DND-41 (cell line): ENCODE measurements around the gene LCN12.

Source experiments
- ATAC-seq: fragments of 200-7000 bp; cut with Tn5 transposase; 3 replicates; pipeline ENCODE4 v1.9.1; 2021; ENCODE audit warnings: low read depth; ENCODE audit not compliant: insufficient read depth
- DNase-seq: peaks from one replicate; pipeline ENCODE4 v3.0.0-alpha.2; 2020
- H2AFZ ChIP-seq: 2 replicates; pipeline ENCODE4 v1.6.0; 2012; ENCODE audit warnings: low read depth, low read length
- H3K27ac ChIP-seq: 2 replicates; pipeline ENCODE4 v1.5.1; 2012; ENCODE audit warnings: low read length, inconsistent platforms
- H3K27me3 ChIP-seq: fragments of 200-600 bp; sonication (generic); 2 replicates; pipeline ENCODE4 v1.6.0; 2012; ENCODE audit warnings: low read length, mild to moderate bottlenecking, inconsistent platforms; ENCODE audit not compliant: insufficient read depth, poor library complexity
- H3K36me3 ChIP-seq: 2 replicates; pipeline ENCODE4 v1.5.1; 2012; ENCODE audit warnings: low read length, inconsistent platforms; ENCODE audit not compliant: insufficient read depth
- H3K4me1 ChIP-seq: 2 replicates; pipeline ENCODE4 v1.5.1; 2012; ENCODE audit warnings: mild to moderate bottlenecking, low read length; ENCODE audit not compliant: insufficient read depth
- H3K4me2 ChIP-seq: 2 replicates; pipeline ENCODE4 v1.6.0; 2012; ENCODE audit warnings: mild to moderate bottlenecking, moderate library complexity, low read length, inconsistent platforms; ENCODE audit not compliant: insufficient read depth
- H3K4me3 ChIP-seq, 2 experiments: fragments of 200-600 bp in 1 of 2; shearing (Covaris generic) in 1 of 2; 2 replicates each; pipeline ENCODE4 v1.5.1; 2012 to 2016; ENCODE audit warnings: inconsistent platforms in 2 of 2, low read length in 2 of 2, mild to moderate bottlenecking in 2 of 2, low read depth in 1 of 2, moderate library complexity in 1 of 2
- H3K79me2 ChIP-seq: 2 replicates; pipeline ENCODE4 v1.6.0; 2012; ENCODE audit warnings: low read length, inconsistent platforms; ENCODE audit not compliant: insufficient read depth
- H3K9ac ChIP-seq: 2 replicates; pipeline ENCODE4 v1.6.0; 2012; ENCODE audit warnings: low read depth, mild to moderate bottlenecking, inconsistent platforms, low read length, moderate library complexity
- H3K9me3 ChIP-seq: 2 replicates; pipeline ENCODE4 v1.5.1; 2012; ENCODE audit warnings: low read length, moderate library complexity, mild to moderate bottlenecking, inconsistent platforms; ENCODE audit not compliant: insufficient read depth, severe bottlenecking
- H4K20me1 ChIP-seq: 2 replicates; pipeline ENCODE4 v1.6.0; 2012; ENCODE audit warnings: low read length; ENCODE audit not compliant: insufficient read depth
- EZH2 ChIP-seq: IDR thresholded peaks from 3 replicates; pipeline ENCODE4 v1.6.1; 2012; ENCODE audit warnings: borderline replicate concordance, low read depth, mild to moderate bottlenecking, moderate library complexity, low read length, inconsistent platforms; ENCODE audit not compliant: severe bottlenecking
- TF ChIP-seq, protein P1 (sequence below): IDR thresholded peaks from 2 replicates; pipeline ENCODE4 v1.5.1; 2012; ENCODE audit warnings: borderline replicate concordance, low read length, moderate library complexity, mild to moderate bottlenecking; ENCODE audit not compliant: poor library complexity, severe bottlenecking; ENCODE audit errors: extremely low read depth

LCN12 gene

DNA sequence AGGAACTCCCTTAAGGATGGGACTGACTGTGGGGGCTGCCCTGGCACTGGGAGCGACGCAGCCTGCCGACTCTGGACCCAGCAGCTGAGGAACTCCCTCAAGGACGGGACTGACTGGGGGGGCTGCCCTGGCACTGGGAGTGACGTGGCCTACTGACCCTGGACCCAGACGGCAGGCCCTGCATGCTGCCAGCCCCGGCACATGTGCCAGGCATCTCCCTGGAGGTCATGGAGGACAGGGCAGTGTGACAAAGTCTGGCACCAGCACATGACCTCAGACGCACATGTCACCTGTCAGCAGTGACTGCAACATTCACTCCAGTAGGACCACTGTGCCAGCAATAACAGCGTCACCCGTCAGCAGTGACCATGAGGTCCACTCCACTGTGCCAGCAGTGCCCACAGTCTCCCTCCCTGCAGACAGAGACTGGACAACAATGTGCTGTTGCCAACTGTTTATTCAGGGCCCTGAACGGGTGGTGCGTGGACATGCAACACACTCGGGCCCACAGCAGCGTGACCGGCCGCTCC is 12.0 kb upstream of the LCN12 start:
- no peak overlapping the region for H3K27ac ChIP-seq
- no peaks in the 10 kb centered on the region for H3K27me3 ChIP-seq

GRCh38 chr9:136940526-136941230 is 11.4 kb upstream of the LCN12 start:
- no peaks in the 10 kb centered on the region for H3K27me3 ChIP-seq
- no peaks in the 10 kb centered on the region for H3K9me3 ChIP-seq
- H3K4me1 ChIP-seq: peaks cover 27% of the 10 kb centered on the region
- H3K4me3 ChIP-seq: no peak overlapping the region
- ATAC-seq (no peak), DNase-seq (no peak)
- H3K4me2 ChIP-seq: no peak overlapping the region
- TF ChIP-seq, protein P1, sequence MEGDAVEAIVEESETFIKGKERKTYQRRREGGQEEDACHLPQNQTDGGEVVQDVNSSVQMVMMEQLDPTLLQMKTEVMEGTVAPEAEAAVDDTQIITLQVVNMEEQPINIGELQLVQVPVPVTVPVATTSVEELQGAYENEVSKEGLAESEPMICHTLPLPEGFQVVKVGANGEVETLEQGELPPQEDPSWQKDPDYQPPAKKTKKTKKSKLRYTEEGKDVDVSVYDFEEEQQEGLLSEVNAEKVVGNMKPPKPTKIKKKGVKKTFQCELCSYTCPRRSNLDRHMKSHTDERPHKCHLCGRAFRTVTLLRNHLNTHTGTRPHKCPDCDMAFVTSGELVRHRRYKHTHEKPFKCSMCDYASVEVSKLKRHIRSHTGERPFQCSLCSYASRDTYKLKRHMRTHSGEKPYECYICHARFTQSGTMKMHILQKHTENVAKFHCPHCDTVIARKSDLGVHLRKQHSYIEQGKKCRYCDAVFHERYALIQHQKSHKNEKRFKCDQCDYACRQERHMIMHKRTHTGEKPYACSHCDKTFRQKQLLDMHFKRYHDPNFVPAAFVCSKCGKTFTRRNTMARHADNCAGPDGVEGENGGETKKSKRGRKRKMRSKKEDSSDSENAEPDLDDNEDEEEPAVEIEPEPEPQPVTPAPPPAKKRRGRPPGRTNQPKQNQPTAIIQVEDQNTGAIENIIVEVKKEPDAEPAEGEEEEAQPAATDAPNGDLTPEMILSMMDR: no peak
- no peak for TF ChIP-seq EZH2
- no peak overlapping the region for H3K9ac ChIP-seq
- H4K20me1 ChIP-seq: peaks cover 23% of the 10 kb centered on the region
- H3K36me3 ChIP-seq: peaks cover 44% of the 10 kb centered on the region
- H3K79me2 ChIP-seq: peaks cover 23% of the 10 kb centered on the region
- no peak overlapping the region for H2AFZ ChIP-seq
- no peak overlapping the region for H3K27ac ChIP-seq

More for the DNA sequence above, 12.0 kb upstream of the LCN12 start:
- Histone ChIP-seq H3K9ac (no peak overlapping the region), H2AFZ (no peak overlapping the region), H4K20me1 (peaks cover 23% of the 10 kb centered on the region), H3K4me3 (no peak overlapping the region), H3K36me3 (peaks cover 44% of the 10 kb centered on the region), H3K9me3 (no peaks in the 10 kb centered on the region), H3K79me2 (peaks cover 23% of the 10 kb centered on the region), H3K4me1 (peaks cover 25% of the 10 kb centered on the region), H3K4me2 (no peak overlapping the region)
- TF ChIP-seq, protein P1: no peak
- TF ChIP-seq EZH2: no peak
- ATAC-seq (no peak), DNase-seq (no peak)

DNA sequence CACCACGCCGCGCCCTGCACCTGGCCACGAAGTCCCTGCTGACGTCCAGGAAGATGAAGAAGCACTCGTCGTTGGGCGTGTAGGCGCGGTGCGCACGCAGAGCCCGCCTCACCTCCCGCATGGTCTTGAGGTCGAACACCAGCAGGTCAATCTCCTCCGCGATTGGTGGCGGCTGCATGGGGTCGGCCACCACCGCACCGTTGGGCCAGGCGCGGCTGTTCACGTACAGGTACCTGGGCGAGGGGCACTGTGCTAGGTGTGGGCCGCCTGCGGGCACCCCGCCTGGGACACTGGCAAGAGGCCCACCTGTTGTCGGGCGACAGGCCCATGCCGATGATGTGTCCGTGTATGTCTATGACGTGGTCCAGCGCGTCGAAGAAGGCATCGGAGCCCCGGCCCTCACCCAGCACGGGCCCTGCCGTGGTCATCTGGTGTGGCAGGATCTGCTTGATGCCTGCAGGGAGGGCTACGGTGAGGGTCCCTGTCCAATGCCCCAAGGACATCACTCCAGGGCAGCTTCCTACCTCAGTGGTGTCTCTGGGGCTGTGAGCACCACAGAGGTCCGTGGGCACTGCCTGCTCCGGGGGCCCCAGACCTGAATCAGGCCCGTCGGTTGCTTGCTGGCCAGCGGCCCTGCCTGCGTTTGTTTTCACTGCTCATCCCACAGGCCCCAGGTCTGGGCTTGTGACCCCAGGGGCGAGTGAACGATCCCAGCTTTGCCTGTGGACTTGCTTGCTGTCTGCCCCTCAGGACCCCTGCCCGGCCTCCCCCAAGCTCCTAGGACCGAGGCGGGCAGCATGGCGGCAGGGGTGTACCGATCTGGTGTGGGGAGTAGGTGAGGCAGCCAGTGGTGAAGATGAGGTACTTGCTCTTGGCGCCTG is 10.6 kb upstream of the LCN12 start:
- H3K4me3 ChIP-seq: no peak overlapping the region
- H3K27ac ChIP-seq: no peak overlapping the region
- H3K9ac ChIP-seq: no peak overlapping the region
- H3K27me3 ChIP-seq: no peaks in the 10 kb centered on the region
- H4K20me1 ChIP-seq: peaks cover 23% of the 10 kb centered on the region
- peaks cover 27% of the 10 kb centered on the region for H3K4me1 ChIP-seq
- no peak overlapping the region for H3K4me2 ChIP-seq
- no peak overlapping the region for H2AFZ ChIP-seq
- H3K36me3 ChIP-seq: peaks cover 44% of the 10 kb centered on the region
- H3K79me2 ChIP-seq: peaks cover 23% of the 10 kb centered on the region
- H3K9me3 ChIP-seq: no peaks in the 10 kb centered on the region
- DNase-seq (no peak), ATAC-seq (no peak)
- no peak for TF ChIP-seq EZH2
- TF ChIP-seq, protein P1: no peak
